Glomerular endothelial cell (primary cell): ENCODE data around the gene CCNG1. TPM values are rescaled to one million over a fixed set of nuclear protein-coding genes. Genes with fewer than 3 reads are reported as not detected.

Experiments
- DNase-seq: peaks from one replicate; pipeline ENCODE4 v3.0.0-alpha.2; 2011; ENCODE audit warnings: low read depth, low spot score; ENCODE audit errors: extremely low read depth
- total RNA-seq: library from RNA; depleted of rRNA; stranded (reverse); fragments of >200 nt; gene quantifications from 2 replicates; pipeline ENCODE4 v1.2.3, GENCODE V29; 2015

Gene CCNG1
- total RNA-seq, 1 donor from 2014 or later: 162 TPM

DNA sequence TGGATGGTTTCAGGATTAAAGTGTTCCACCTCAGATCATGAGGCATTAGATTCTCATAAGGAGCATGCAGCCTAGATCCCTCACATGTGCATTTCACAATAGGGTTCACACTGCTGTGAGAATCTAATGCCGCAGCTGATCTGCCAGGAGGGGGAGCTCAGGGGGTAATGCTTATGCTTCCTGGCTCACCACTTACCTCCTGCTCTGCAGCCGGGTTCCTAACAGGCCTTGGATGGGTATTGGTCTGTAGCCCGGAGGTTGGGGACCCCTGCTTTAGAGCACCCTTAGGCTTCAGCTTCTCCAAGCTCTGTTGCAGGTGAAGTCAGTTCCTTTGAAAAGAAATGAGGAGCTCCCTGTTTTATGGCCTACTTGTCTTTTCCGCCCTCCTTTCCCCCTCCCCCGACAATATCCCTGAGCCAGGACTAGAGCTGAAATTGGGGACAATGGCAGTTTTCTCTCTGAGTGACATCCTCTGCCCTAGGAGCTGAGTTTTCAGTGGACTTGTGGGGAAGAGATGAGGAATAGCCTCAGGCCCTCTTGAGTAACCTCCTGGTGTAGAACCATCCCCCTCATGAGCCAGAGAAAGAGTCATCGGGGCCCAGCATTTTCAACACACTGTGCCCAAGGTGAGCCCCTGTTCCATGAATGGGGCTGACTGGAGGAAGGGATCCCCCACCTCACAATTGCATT, 51.8 kb downstream of the CCNG1 start:
- no peak for DNase-seq

DNA sequence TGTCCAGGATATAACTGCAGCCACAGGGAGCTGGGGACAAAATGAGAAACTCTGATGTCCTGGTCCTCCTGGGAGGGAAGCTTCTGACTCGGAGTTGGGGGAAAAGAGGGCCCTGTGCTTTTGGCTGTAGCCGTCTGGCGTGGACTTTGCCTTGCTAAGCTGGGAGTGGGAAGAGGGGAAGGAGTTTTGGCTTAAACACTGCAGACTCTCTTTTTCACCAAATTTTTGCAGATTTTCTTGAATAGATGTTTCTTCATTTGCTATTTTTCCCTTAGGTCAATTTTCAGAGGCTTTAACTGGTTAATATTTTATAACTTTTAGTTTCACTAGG, 52.3 kb downstream of the CCNG1 start:
- DNase-seq: no peak

Other genes starting within 250 kb of the CCNG1 start
- 4.0 and 4.4 TPM in 2 replicates for gene NUDCD2, start 22.5 kb downstream of the CCNG1 start, total RNA-seq
- gene HMMR, start 23.0 kb downstream of the CCNG1 start, total RNA-seq: 3.7 and 8.6 TPM in 2 replicates
- gene MAT2B, start 68.0 kb downstream of the CCNG1 start, total RNA-seq: 58.4 and 82.4 TPM in 2 replicates